Neural crest cell (in vitro differentiated cells): ENCODE data around the gene C5orf46. TPM values are rescaled to one million over a fixed set of nuclear protein-coding genes. Genes with fewer than 3 reads are reported as not detected.
"Not testable (repeated sequence)": the region's sequence is repeated elsewhere in the genome, so short reads cannot be mapped to it uniquely, and the experiment has no call there.

Source experiments
- DNase-seq: peaks from one replicate; pipeline ENCODE4 v3.0.0; 2021; ENCODE audit warnings: low read depth, mixed read lengths, low spot score
- H3K27ac Mint-ChIP-seq: one replicate; pipeline ENCODE4 v1.8.0; 2021; ENCODE audit warnings: mild to moderate bottlenecking, mixed read lengths; ENCODE audit not compliant: unreplicated experiment
- H3K27me3 Mint-ChIP-seq: 2 replicates; pipeline ENCODE4 v1.8.0; 2021; ENCODE audit warnings: low read depth, mild to moderate bottlenecking, mixed read lengths
- H3K36me3 Mint-ChIP-seq: 2 replicates; pipeline ENCODE4 v1.8.0; 2021; ENCODE audit warnings: low read depth, mild to moderate bottlenecking, mixed read lengths
- H3K4me1 Mint-ChIP-seq: 2 replicates; pipeline ENCODE4 v1.8.0; 2021; ENCODE audit warnings: mixed read lengths
- H3K4me3 Mint-ChIP-seq: one replicate; pipeline ENCODE4 v1.8.0; 2021; ENCODE audit warnings: mild to moderate bottlenecking, mixed read lengths
- H3K9me3 Mint-ChIP-seq: 2 replicates; pipeline ENCODE4 v1.8.0; 2021; ENCODE audit warnings: mixed read lengths
- total RNA-seq: library from RNA; stranded (reverse); gene quantifications from 2 replicates; pipeline ENCODE4 v1.2.1, GENCODE V29; 2021
- TF ChIP-seq, protein P1 (sequence below): fragments of 200-600 bp; sonication (generic); conservative IDR thresholded peaks from 2 replicates; pipeline ENCODE4 v1.5.0; 2021; ENCODE audit warnings: antibody characterized with exemption, mild to moderate bottlenecking

The C5orf46 gene
- total RNA-seq, 1 donor from 2014 or later, result not detected

DNA sequence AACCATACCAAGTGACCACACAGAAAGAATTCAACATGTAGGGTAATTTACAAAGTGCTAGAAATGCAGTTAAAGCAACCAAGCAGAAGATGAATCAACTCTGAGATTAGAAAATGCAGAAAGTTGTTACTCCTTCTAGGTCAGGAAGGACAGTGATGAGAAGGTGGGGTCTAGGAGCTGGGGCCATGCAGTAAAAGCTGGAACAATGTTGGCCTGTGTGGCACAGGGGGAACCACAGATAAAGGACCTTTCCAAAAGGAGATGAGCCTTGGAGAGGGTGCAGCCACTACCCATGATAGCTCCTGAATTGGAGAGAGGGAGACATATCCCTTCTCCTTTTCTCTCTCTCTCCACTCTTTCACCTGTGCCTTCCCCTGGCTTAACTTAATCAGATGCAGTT lies 30.2 kb downstream of the C5orf46 start:
- H3K36me3 Mint-ChIP-seq, result peaks cover 21% of the 10 kb centered on the region
- H3K9me3 Mint-ChIP-seq, result peaks cover 3% of the 10 kb centered on the region
- H3K27me3 Mint-ChIP-seq, result peaks cover 57% of the 10 kb centered on the region
- TF ChIP-seq, protein P1, sequence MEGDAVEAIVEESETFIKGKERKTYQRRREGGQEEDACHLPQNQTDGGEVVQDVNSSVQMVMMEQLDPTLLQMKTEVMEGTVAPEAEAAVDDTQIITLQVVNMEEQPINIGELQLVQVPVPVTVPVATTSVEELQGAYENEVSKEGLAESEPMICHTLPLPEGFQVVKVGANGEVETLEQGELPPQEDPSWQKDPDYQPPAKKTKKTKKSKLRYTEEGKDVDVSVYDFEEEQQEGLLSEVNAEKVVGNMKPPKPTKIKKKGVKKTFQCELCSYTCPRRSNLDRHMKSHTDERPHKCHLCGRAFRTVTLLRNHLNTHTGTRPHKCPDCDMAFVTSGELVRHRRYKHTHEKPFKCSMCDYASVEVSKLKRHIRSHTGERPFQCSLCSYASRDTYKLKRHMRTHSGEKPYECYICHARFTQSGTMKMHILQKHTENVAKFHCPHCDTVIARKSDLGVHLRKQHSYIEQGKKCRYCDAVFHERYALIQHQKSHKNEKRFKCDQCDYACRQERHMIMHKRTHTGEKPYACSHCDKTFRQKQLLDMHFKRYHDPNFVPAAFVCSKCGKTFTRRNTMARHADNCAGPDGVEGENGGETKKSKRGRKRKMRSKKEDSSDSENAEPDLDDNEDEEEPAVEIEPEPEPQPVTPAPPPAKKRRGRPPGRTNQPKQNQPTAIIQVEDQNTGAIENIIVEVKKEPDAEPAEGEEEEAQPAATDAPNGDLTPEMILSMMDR, result no peak
- H3K4me3 Mint-ChIP-seq, result no peak overlapping the region
- no peak for DNase-seq
- no peak overlapping the region for H3K27ac Mint-ChIP-seq
- peaks cover 13% of the 10 kb centered on the region for H3K4me1 Mint-ChIP-seq

DNA sequence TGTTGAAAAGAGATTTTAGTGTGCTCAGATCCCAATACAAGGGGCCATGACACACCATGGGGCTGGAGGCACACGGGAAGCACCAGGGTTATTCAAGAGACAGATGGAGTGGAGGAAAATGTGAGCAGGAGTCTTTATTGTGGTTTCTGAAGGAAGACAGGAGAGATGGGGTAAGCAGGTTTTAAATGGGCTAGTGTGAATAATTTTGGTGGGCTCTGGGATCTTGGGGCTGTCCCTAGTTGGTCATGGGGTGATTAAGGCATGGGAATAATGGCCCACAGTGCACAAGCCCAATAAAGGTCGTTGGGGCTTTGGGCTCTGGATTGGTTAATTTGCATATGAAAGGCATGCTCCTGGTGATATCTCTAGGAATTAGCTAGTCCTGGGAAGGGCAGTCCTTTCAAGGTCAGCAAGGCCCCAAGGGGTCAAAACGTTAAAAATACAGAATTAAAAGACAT lies 31.4 kb downstream of the C5orf46 start:
- Mint-ChIP-seq H3K27me3 (peaks cover 69% of the 10 kb centered on the region), H3K4me1 (peaks cover 13% of the 10 kb centered on the region), H3K27ac (no peak overlapping the region), H3K36me3 (peaks cover 21% of the 10 kb centered on the region), H3K9me3 (peaks cover 3% of the 10 kb centered on the region), H3K4me3 (no peak overlapping the region)
- TF ChIP-seq, protein P1, result no peak
- no peak for DNase-seq

DNA sequence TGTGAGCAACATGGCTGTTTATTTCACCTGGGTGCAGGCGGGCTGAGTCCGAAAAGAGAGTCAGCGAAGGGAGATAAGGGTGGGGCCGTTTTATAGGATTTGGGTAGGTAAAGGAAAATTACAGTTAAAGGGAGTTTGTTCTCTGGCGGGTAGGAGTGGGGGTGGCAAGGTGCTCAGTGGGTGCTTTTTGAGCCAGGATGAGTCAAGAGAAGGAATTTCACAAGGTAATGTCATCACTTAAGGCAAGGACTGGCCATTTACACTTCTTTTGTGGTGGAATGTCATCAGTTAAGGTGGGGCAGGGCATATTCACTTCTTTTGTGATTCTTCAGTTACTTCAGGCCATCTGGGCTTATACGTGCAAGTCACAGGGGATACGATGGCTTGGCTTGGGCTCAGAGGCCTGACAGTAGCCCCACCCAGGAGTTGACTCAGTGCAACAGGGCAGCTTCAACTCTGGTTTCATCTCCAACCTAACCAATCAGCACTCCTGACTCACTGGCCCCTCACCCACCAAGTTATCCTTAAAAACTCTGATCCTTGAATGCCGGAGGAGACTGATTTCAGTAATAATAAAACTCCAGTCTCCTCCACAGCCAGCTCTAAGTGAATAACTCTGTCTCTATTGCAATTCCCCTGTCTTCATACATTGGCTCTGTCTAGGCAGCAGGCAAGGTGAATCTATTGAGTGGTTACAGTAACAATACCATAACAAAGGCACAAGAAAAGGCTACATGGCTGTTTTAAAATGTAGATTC lies 32.0 kb downstream of the C5orf46 start:
- not testable (repeated sequence) for H3K27ac Mint-ChIP-seq, DNase-seq, H3K4me3 Mint-ChIP-seq, H3K9me3 Mint-ChIP-seq
- Mint-ChIP-seq H3K27me3 (peaks cover 76% of the 10 kb centered on the region), H3K4me1 (peaks cover 20% of the 10 kb centered on the region), H3K36me3 (peaks cover 21% of the 10 kb centered on the region)

DNA sequence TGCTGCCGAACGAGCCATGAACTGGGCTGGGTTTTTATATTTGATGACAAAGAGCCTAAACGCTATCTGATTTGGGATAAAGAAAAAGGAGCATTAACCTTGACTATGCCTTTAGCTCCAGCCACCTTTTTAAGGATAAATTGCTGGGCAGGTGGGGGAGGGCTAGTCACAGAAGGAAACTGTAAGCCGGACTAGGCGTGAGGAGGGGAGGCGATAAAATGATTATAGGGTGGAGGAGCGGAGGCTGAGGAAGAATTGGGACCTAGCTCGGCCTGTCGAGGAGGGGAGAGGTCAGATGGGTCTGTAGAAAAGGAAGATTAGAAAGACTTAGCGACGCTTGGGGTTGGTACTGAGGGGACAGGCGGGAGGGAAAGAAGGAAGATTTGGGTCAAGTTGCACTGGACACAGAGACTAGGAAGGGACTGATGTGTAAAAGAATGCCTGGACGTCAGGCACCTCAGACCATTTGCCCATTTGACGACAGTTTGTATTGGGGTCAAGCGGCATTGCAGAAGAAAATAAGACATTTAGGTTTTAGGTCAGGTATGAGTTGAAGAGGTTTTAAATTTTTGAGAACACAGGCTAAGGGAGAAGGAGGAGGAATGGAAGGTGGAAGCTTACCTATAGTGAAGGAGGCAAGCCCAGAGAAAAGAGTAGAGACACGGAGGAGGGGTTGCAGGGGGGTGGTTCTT lies 33.4 kb downstream of the C5orf46 start:
- H3K4me3 Mint-ChIP-seq, H3K9me3 Mint-ChIP-seq, DNase-seq, H3K27ac Mint-ChIP-seq: not testable (repeated sequence)
- H3K27me3 Mint-ChIP-seq, result peaks cover 86% of the 10 kb centered on the region
- peaks cover 28% of the 10 kb centered on the region for H3K4me1 Mint-ChIP-seq
- peaks cover 21% of the 10 kb centered on the region for H3K36me3 Mint-ChIP-seq

DNA sequence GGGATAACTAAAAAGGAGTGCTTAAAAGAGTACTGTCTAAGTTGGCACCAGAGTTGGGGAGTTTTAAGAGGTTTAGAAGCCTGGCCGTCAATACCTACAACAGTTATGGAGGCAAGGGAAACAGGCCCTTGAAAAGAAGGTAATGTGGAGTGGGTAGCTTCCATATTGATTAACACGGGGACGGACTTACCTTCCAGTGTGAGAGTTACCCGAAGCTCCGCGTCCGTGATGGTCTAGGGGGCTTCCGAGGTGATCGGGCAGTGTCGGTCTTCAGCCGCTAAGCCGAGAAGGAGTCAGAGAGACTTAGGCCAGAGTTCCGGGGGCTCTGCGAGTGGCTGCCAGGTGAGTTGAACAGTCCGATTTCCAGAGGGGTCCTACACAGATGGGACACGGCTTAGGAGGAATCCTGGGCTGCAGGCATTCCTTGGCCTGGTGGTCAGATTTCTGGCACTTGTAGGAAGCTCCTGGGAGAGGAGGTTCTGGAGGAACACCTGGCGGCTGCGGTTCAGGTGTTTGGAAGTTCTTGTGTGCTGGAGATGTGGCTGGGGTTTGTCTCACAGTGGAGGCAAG lies 34.3 kb downstream of the C5orf46 start:
- not testable (repeated sequence) for H3K27ac Mint-ChIP-seq, DNase-seq, H3K4me3 Mint-ChIP-seq, H3K9me3 Mint-ChIP-seq
- Mint-ChIP-seq H3K27me3 (peaks cover 83% of the 10 kb centered on the region), H3K36me3 (peaks cover 21% of the 10 kb centered on the region), H3K4me1 (peaks cover 28% of the 10 kb centered on the region)

DNA sequence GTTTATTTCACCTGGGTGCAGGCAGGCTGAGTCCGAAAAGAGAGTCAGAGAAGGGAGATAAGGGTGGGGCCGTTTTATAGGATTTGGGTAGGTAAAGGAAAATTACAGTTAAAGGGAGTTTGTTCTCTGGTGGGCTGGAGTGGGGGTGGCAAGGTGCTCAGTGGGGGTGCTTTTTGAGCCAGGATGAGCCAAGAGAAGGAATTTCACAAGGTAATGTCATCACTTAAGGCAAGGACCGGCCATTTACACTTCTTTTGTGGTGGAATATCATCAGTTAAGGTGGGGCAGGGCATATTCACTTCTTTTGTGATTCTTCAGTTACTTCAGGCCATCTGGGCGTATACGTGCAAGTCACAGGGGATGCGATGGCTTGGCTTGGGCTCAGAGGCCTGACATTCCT lies 36.4 kb downstream of the C5orf46 start:
- DNase-seq, H3K4me3 Mint-ChIP-seq, H3K27ac Mint-ChIP-seq, H3K9me3 Mint-ChIP-seq: not testable (repeated sequence)
- Mint-ChIP-seq H3K4me1 (peaks cover 25% of the 10 kb centered on the region), H3K36me3 (peaks cover 21% of the 10 kb centered on the region), H3K27me3 (peaks cover 71% of the 10 kb centered on the region)

DNA sequence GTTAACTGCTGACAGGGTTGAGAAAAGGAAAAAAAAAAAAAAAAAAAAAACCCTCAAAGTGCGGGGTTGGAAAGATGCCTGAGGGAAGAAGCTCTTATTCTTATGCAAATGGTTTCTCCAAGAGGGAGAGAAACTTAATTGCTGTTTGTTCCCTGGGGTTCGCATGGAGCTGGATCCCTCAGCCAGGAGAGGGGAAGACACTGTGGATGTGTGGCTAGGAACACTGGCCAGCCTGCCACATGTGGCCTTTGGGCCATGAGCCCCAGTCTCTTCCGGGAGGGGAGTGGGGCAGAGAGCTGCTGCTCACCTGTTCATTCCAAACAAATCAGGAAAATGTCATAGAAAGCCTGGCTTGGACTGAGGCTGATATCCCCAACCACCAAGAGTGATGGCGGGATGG lies 37.2 kb downstream of the C5orf46 start:
- no peak for DNase-seq
- peak overlapping the region; percentile 65 for H3K27ac Mint-ChIP-seq
- no peak overlapping the region for H3K4me3 Mint-ChIP-seq
- peaks cover 63% of the 10 kb centered on the region for H3K27me3 Mint-ChIP-seq
- peaks cover 3% of the 10 kb centered on the region for H3K9me3 Mint-ChIP-seq
- H3K4me1 Mint-ChIP-seq, result peaks cover 21% of the 10 kb centered on the region
- TF ChIP-seq, protein P1, result no peak
- peaks cover 19% of the 10 kb centered on the region for H3K36me3 Mint-ChIP-seq
